Fibroblast of lung (primary cell): ENCODE measurements around the gene NFATC3. TPM values are rescaled to one million over a fixed set of nuclear protein-coding genes. Genes with fewer than 3 reads are reported as not detected.

Experiments
- DNase-seq, 2 donors: peaks; one replicate each; pipeline versions ENCODE4 v3.0.0 to v3.0.0-alpha.2; 2010; ENCODE audit warnings: low read depth in 2 of 2
- H2AFZ ChIP-seq: 2 replicates; pipeline ENCODE4 v1.5.1; 2012; ENCODE audit warnings: low read length, control low read depth, inconsistent platforms
- H3K27ac ChIP-seq: 2 replicates; pipeline ENCODE4 v1.5.1; 2011; ENCODE audit warnings: low read length, control low read depth; ENCODE audit not compliant: insufficient read depth
- H3K27me3 ChIP-seq: 2 replicates; pipeline ENCODE4 v1.5.1; 2011; ENCODE audit warnings: mild to moderate bottlenecking, low read length; ENCODE audit not compliant: control insufficient read depth, insufficient read depth
- H3K36me3 ChIP-seq: 2 replicates; pipeline ENCODE4 v1.5.1; 2011; ENCODE audit warnings: low read length; ENCODE audit not compliant: control insufficient read depth, insufficient read depth
- H3K4me1 ChIP-seq: 2 replicates; pipeline ENCODE4 v1.5.1; 2011; ENCODE audit warnings: low read length; ENCODE audit not compliant: control insufficient read depth, insufficient read depth; ENCODE audit errors: extremely low read depth
- H3K4me2 ChIP-seq: 2 replicates; pipeline ENCODE4 v1.5.1; 2011; ENCODE audit warnings: low read length, control low read depth; ENCODE audit not compliant: insufficient read depth; ENCODE audit errors: extremely low read depth
- H3K4me3 ChIP-seq, 4 experiments: fragments of 200-600 bp in 1 of 4; sonication (generic) in 1 of 4; replicated peaks in 1 of 4; 2 replicates each; pipeline ENCODE4 v1.5.1; 2011 to 2016; ENCODE audit warnings: low read length in 4 of 4, low read depth in 3 of 4, mild to moderate bottlenecking in 3 of 4, control low read depth in 2 of 4, inconsistent platforms in 1 of 4, mixed read lengths in 1 of 4; ENCODE audit not compliant: insufficient read depth in 1 of 4; ENCODE audit errors: control extremely low read depth in 1 of 4
- H3K79me2 ChIP-seq: 2 replicates; pipeline ENCODE4 v1.5.1; 2012; ENCODE audit warnings: mild to moderate bottlenecking, low read length, inconsistent platforms; ENCODE audit not compliant: control insufficient read depth, insufficient read depth
- H3K9ac ChIP-seq: 2 replicates; pipeline ENCODE4 v1.5.1; 2011; ENCODE audit warnings: mild to moderate bottlenecking, low read length, control low read depth; ENCODE audit not compliant: insufficient read depth
- H3K9me3 ChIP-seq: 2 replicates; pipeline ENCODE4 v1.5.1; 2012; ENCODE audit warnings: low read depth, low read length; ENCODE audit not compliant: control insufficient read depth, insufficient read depth
- H4K20me1 ChIP-seq: 2 replicates; pipeline ENCODE4 v1.5.1; 2011; ENCODE audit warnings: low read length; ENCODE audit not compliant: control insufficient read depth, insufficient read depth; ENCODE audit errors: extremely low read depth
- CTCF ChIP-seq, 2 donors: IDR thresholded peaks in 1 of 2; conservative IDR thresholded peaks in 1 of 2; 1 replicate in 1 of 2; 2 replicates in 1 of 2; pipeline ENCODE4 v1.5.1; 2011 to 2012; ENCODE audit warnings: low read length in 2 of 2, control low read depth in 1 of 2, inconsistent platforms in 1 of 2, low read depth in 1 of 2, mild to moderate bottlenecking in 1 of 2
- EZH2 ChIP-seq: IDR thresholded peaks from 2 replicates; pipeline ENCODE4 v1.5.1; 2012; ENCODE audit warnings: low read length, control low read depth, mild to moderate bottlenecking; ENCODE audit errors: missing control alignments
- polyA plus RNA-seq, 2 donors: library from polyadenylated mRNA; depleted of rRNA in 1 of 2; stranded (reverse) in 1 of 2; unstranded in 1 of 2; fragments of >200 nt; gene quantifications; 2 replicates each; pipeline ENCODE4 v1.2.1, GENCODE V29; 2011 to 2012; ENCODE audit warnings: missing spikeins in 1 of 2
- total RNA-seq: library from RNA; depleted of rRNA; stranded (reverse); fragments of >200 nt; gene quantifications from 2 replicates; pipeline ENCODE4 v1.2.1, GENCODE V29; 2014

Gene NFATC3
- total and polyA plus RNA-seq, 2 donors (not counting 1 experiment from before 2014, with no cell fraction given): 9.6 to 10.6 TPM

- Histone ChIP-seq H4K20me1 (no peaks in the 10 kb centered on the region), H3K4me1 (peaks cover 9% of the 10 kb centered on the region), H3K36me3 (no peaks in the 10 kb centered on the region), H3K4me3 (peak overlapping the region in 1 of 4 experiments; percentile 14), H3K79me2 (no peaks in the 10 kb centered on the region), H3K9me3 (no peaks in the 10 kb centered on the region), H3K9ac (no peak overlapping the region), H2AFZ (peak overlapping the region; percentile 64), H3K27ac (no peak overlapping the region), H3K4me2 (peak overlapping the region; percentile 84), H3K27me3 (no peaks in the 10 kb centered on the region)
- DNase-seq: no peak
- TF ChIP-seq EZH2 (no peak), CTCF (conservative IDR thresholded peaks at IDR 0.05 in 1 of 2, IDR thresholded peaks at IDR 0.05 in 1 of 2; ENCODE audit: low read depth in 1 of 2, low read length in 2 of 2) (no peak)
These were observed 151.1 kb downstream of the NFATC3 start for GRCh38 chr16:68236137-68236825.

- Histone ChIP-seq H3K36me3 (no peaks in the 10 kb centered on the region), H3K79me2 (no peaks in the 10 kb centered on the region), H2AFZ (peak overlapping the region; percentile 64), H3K4me3 (peak overlapping the region; percentile 33 to 64 (median 48)), H3K9ac (peak overlapping the region; percentile 51), H3K27me3 (no peaks in the 10 kb centered on the region), H4K20me1 (no peaks in the 10 kb centered on the region), H3K4me2 (peak overlapping the region; percentile 84), H3K27ac (peak overlapping the region; percentile 67), H3K4me1 (peaks cover 9% of the 10 kb centered on the region), H3K9me3 (no peaks in the 10 kb centered on the region)
- TF ChIP-seq EZH2 (no peak), CTCF (conservative IDR thresholded peaks at IDR 0.05 in 1 of 2, IDR thresholded peaks at IDR 0.05 in 1 of 2; ENCODE audit: low read depth in 1 of 2, low read length in 2 of 2) (no peak)
- DNase-seq: no peak
These were observed 151.7 kb downstream of the NFATC3 start for GRCh38 chr16:68236826-68237242.

DNA sequence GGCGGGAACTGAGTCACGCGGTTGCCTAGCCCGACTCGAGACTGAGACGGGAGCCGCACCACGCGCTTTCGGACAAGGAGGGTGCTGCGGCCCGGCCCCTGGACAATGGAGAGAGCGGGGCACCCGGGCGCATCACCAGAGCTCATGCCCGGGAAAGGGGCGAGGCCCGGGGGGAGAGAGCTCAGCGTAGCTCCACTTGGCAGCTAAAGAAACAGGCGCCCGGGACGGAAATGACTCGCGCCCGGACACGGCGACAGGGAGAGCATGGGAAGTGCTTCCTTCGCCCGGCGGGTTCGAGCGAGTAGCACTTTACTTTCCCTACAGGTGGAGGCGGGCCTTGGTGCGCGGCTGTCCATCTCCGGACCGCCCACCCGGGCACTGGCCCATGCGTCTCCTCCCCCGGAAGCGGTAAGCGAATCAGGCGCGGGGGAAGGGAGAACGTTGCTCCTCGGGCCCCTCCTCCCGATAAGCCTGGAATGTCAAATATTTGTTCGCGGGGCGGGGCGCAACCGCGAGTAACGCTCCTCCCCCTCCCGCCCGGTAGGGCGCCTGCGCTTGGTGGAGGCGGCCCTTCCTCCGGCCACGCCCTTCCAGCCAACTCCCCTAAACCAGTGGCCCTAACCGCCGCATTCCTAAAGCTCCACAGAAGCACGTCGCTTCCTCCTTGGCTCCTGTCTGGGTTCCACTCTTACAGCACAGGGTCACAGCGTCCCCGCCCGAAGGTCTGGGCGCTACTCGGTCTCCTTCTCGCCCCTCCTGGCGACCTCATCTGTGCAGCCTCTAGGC lies 152.3 kb downstream of the NFATC3 start:
- no peaks in the 10 kb centered on the region for H3K27me3 ChIP-seq
- H3K9me3 ChIP-seq: no peaks in the 10 kb centered on the region
- peak; percentile 95 to 96 for DNase-seq

More for the DNA sequence above, 152.3 kb downstream of the NFATC3 start:
- Histone ChIP-seq H3K9ac (peak overlapping the region; percentile 73), H3K4me1 (peaks cover 9% of the 10 kb centered on the region), H3K4me3 (peak overlapping the region; percentile 52 to 69 (median 61)), H3K79me2 (no peaks in the 10 kb centered on the region), H3K27ac (peak overlapping the region; percentile 96), H3K36me3 (no peaks in the 10 kb centered on the region), H3K4me2 (peak overlapping the region; percentile 88), H2AFZ (peak overlapping the region; percentile 95), H4K20me1 (no peaks in the 10 kb centered on the region)
- TF ChIP-seq CTCF (conservative IDR thresholded peaks at IDR 0.05 in 1 of 2, IDR thresholded peaks at IDR 0.05 in 1 of 2; ENCODE audit: low read depth in 1 of 2, low read length in 2 of 2) (no peak), EZH2 (no peak)
